ENCODE measurements around the gene XYLT2. TPM values are rescaled to one million over a fixed set of nuclear protein-coding genes. Genes with fewer than 3 reads are reported as not detected.
A peak's percentile ranks its signal among the peaks of the same experiment; 100 is the strongest.

XYLT2 gene
- polyA plus RNA-seq, 3 donors = 4.4 to 10.2 (median 4.4) TPM

- peak overlapping the region; percentile 81 for H2AFZ ChIP-seq (ENCODE audit: insufficient read depth, low read depth, low read length, poor library complexity, severe bottlenecking)
- no peaks in the 10 kb centered on the region for H3K27me3 ChIP-seq (ENCODE audit: control insufficient read depth in 2 of 2, insufficient read depth in 2 of 2, low read length in 2 of 2)
- H3K79me2 ChIP-seq (ENCODE audit: insufficient read depth, low read length) = peaks cover 45% of the 10 kb centered on the region
- peak; percentile 23 to 64 (median 42) for DNase-seq
- Mint-ChIP-seq H3K9me3 (peaks cover 0 to 8% (median 3%) of the 10 kb centered on the region in 7 donors), H3K4me3 (peak overlapping the region; percentile 86 to 89), H3K27ac (peak overlapping the region; percentile 84 to 94 (median 89)), H3K4me1 (peaks cover 32% of the 10 kb centered on the region), H3K27me3 (ENCODE audit: low read depth in 3 of 3) (peaks cover 0 to 6% (median 0%) of the 10 kb centered on the region in 3 donors), H3K36me3 (peaks cover 38 to 41% of the 10 kb centered on the region in 2 donors)
- no peaks in the 10 kb centered on the region for H3K9me3 ChIP-seq (replicated peaks in 1 of 2; ENCODE audit: control insufficient read depth in 1 of 2, insufficient read depth in 1 of 2, low read length in 2 of 2)
- peaks cover 36 to 37% of the 10 kb centered on the region in 2 donors for H3K36me3 ChIP-seq (replicated peaks in 1 of 2; ENCODE audit: control insufficient read depth in 1 of 2, insufficient read depth in 2 of 2, low read length in 2 of 2)
- intact Hi-C loops (cut with micrococcal nuclease) = loop anchor here in 1 of 2 donors (2.0 kb wide), 1 partner anchor 24 kb away; the partner anchor contains the start of genes EME1 and MRPL27
- H3K4me1 ChIP-seq (ENCODE audit: control insufficient read depth in 1 of 2, insufficient read depth in 2 of 2, low read length in 2 of 2) = peaks cover 25 to 29% of the 10 kb centered on the region in 2 donors
- 10% methylated on average over 27 of the region's 30 CpGs for WGBS (ENCODE audit: insufficient coverage)
- H4K20me1 ChIP-seq (ENCODE audit: insufficient read depth, low read length) = peaks cover 49% of the 10 kb centered on the region
- H3K27ac ChIP-seq (ENCODE audit: low read depth in 1 of 2, low read length in 2 of 2) = peak overlapping the region; percentile 80 to 96
- peak overlapping the region; percentile 93 for H3K9ac ChIP-seq (ENCODE audit: insufficient read depth, low read length, poor library complexity, severe bottlenecking)
- peak overlapping the region; percentile 96 for H3K4me2 ChIP-seq (replicated peaks; ENCODE audit: extremely low read depth, low read length, poor library complexity, severe bottlenecking)
- TF ChIP-seq CTCF (IDR thresholded peaks at IDR 0.05) = no peak
- peak overlapping the region; percentile 93 to 99 (median 95) for H3K4me3 ChIP-seq (replicated peaks in 1 of 3; ENCODE audit: low read depth in 2 of 3, low read length in 3 of 3)
Observed at GRCh38 chr17:50396261-50397110, 50.6 kb downstream of the XYLT2 start.

GRCh38 chr17:50397111-50397918, 51.4 kb downstream of the XYLT2 start, which contains the start of gene LRRC59:
Gene LRRC59 (minus strand): TSS chr17:50397523. CDS start chr17:50397317, 206 bp downstream.
- Histone ChIP-seq H3K4me2 (replicated peaks; ENCODE audit: extremely low read depth, low read length, poor library complexity, severe bottlenecking) (peak within 1 kb of the TSS; percentile 96), H3K9ac (ENCODE audit: insufficient read depth, low read length, poor library complexity, severe bottlenecking) (peak within 1 kb of the TSS; percentile 93), H4K20me1 (ENCODE audit: insufficient read depth, low read length) (peaks cover 45% of the 10 kb centered on the region), H3K27ac (ENCODE audit: low read depth in 1 of 2, low read length in 2 of 2) (peak within 1 kb of the TSS; percentile 80 to 96), H3K9me3 (replicated peaks in 1 of 2; ENCODE audit: control insufficient read depth in 1 of 2, insufficient read depth in 1 of 2, low read length in 2 of 2) (no peaks in the 10 kb centered on the region), H3K4me1 (ENCODE audit: control insufficient read depth in 1 of 2, insufficient read depth in 2 of 2, low read length in 2 of 2) (peaks cover 25 to 29% of the 10 kb centered on the region in 2 donors), H3K79me2 (ENCODE audit: insufficient read depth, low read length) (peaks cover 45% of the 10 kb centered on the region), H3K4me3 (replicated peaks in 1 of 3; ENCODE audit: low read depth in 2 of 3, low read length in 3 of 3) (peak within 1 kb of the TSS; percentile 93 to 99 (median 95)), H3K27me3 (ENCODE audit: control insufficient read depth in 2 of 2, insufficient read depth in 2 of 2, low read length in 2 of 2) (no peaks in the 10 kb centered on the region), H2AFZ (ENCODE audit: insufficient read depth, low read depth, low read length, poor library complexity, severe bottlenecking) (peak within 1 kb of the TSS; percentile 81), H3K36me3 (replicated peaks in 1 of 2; ENCODE audit: control insufficient read depth in 1 of 2, insufficient read depth in 2 of 2, low read length in 2 of 2) (peaks cover 28 to 29% of the 10 kb centered on the region in 2 donors)
- H3K27ac Mint-ChIP-seq = peak within 1 kb of the TSS; percentile 84 to 94 (median 90)
- DNase-seq = peak; percentile 72 to 87 (median 87)
- intact Hi-C loops (cut with micrococcal nuclease) = loop anchor here in 1 of 2 donors (2.0 kb wide), 1 partner anchor 25 kb away; the partner anchor contains the start of genes EME1 and MRPL27
- peaks cover 28% of the 10 kb centered on the region for H3K4me1 Mint-ChIP-seq
- TF ChIP-seq CTCF (IDR thresholded peaks at IDR 0.05) = peak; percentile 99
- H3K4me3 Mint-ChIP-seq = peak within 1 kb of the TSS; percentile 86 to 89
- peaks cover 0 to 6% (median 2%) of the 10 kb centered on the region in 3 donors for H3K27me3 Mint-ChIP-seq (ENCODE audit: low read depth in 3 of 3)
- H3K36me3 Mint-ChIP-seq = peaks cover 30 to 33% of the 10 kb centered on the region in 2 donors
- peaks cover 0 to 8% (median 3%) of the 10 kb centered on the region in 7 donors for H3K9me3 Mint-ChIP-seq
- WGBS (ENCODE audit: insufficient coverage) = under 1% methylated on average over 67 of the region's 70 CpGs
